Smooth muscle cell (in vitro differentiated cells): ENCODE results near the gene MCCC2. TPM values are rescaled to one million over a fixed set of nuclear protein-coding genes. Genes with fewer than 3 reads are reported as not detected.
"Not testable (repeated sequence)": the region's sequence is repeated elsewhere in the genome, so short reads cannot be mapped to it uniquely, and the experiment has no call there.

Experiments used
- DNase-seq: peaks from one replicate; lab custom pipeline; 2025; ENCODE audit not compliant: unreplicated experiment; lab: John Stamatoyannopoulos, UW
- H2AFZ ChIP-seq: fragments of 200-600 bp; sonication (generic); 2 replicates; pipeline ENCODE4 v1.6.0; 2016; ENCODE audit warnings: antibody characterized with exemption, low read depth, mild to moderate bottlenecking
- H3F3A ChIP-seq: fragments of 200-600 bp; sonication (generic); 2 replicates; pipeline ENCODE4 v1.6.0; 2017; ENCODE audit warnings: antibody characterized with exemption, low read depth
- H3K27ac ChIP-seq: fragments of 200-600 bp; sonication (generic); 2 replicates; pipeline ENCODE4 v1.5.1; 2016; ENCODE audit warnings: low read depth, mild to moderate bottlenecking
- H3K27me3 ChIP-seq: fragments of 200-600 bp; sonication (generic); 2 replicates; pipeline ENCODE4 v1.6.1; 2016; ENCODE audit warnings: low read depth, mild to moderate bottlenecking
- H3K36me3 ChIP-seq: fragments of 200-600 bp; sonication (generic); 2 replicates; pipeline ENCODE4 v1.5.1; 2016; ENCODE audit warnings: low read depth
- H3K4me1 ChIP-seq: fragments of 200-600 bp; sonication (generic); 2 replicates; pipeline ENCODE4 v1.5.1; 2016; ENCODE audit warnings: low read depth
- H3K4me2 ChIP-seq: fragments of 200-600 bp; sonication (generic); 2 replicates; pipeline ENCODE4 v1.6.0; 2016; ENCODE audit warnings: mild to moderate bottlenecking
- H3K4me3 ChIP-seq: fragments of 200-600 bp; sonication (generic); 2 replicates; pipeline ENCODE4 v1.5.1; 2016; ENCODE audit warnings: mild to moderate bottlenecking
- H3K79me2 ChIP-seq: fragments of 200-600 bp; sonication (generic); 2 replicates; pipeline ENCODE4 v1.6.0; 2016; ENCODE audit warnings: low read depth, mild to moderate bottlenecking
- H3K9ac ChIP-seq: fragments of 200-600 bp; sonication (generic); 2 replicates; pipeline ENCODE4 v1.6.0; 2016; ENCODE audit warnings: low read depth
- H3K9me3 ChIP-seq: fragments of 200-600 bp; sonication (generic); replicated peaks from 2 replicates; pipeline ENCODE4 v1.5.1; 2016; ENCODE audit warnings: low read depth
- H4K20me1 ChIP-seq: fragments of 200-600 bp; sonication (generic); 2 replicates; pipeline ENCODE4 v1.6.0; 2016; ENCODE audit warnings: low read depth
- WGBS: methylation state at CpG from one replicate; pipeline ENCODE4 v1.1.7; 2016; ENCODE audit warnings: low lambda C conversion rate; 5-methylcytosine and 5-hydroxymethylcytosine counted together
- polyA plus RNA-seq: library from polyadenylated mRNA; unstranded; fragments of >200 nt; fragmentation: Nextera tagmentation; extraction: Ambion mirVana; gene quantifications from 2 replicates; pipeline ENCODE4 v1.2.1, GENCODE V29; 2016
- total RNA-seq: library from RNA; depleted of rRNA; stranded (reverse); fragments of >200 nt; gene quantifications from 2 replicates; pipeline ENCODE4 v1.2.3, GENCODE V29; 2014
- TF ChIP-seq, protein P1 (sequence below): fragments of 200-600 bp; sonication (generic); IDR thresholded peaks from 2 replicates; pipeline ENCODE4 v1.5.1; 2017; ENCODE audit warnings: borderline replicate concordance, mild to moderate bottlenecking, antibody characterized with exemption; ENCODE audit not compliant: insufficient read depth, poor library complexity, severe bottlenecking

MCCC2 gene
- total RNA-seq (9.7 and 11.4 TPM in 2 replicates), polyA plus RNA-seq (5.5 and 8.0 TPM in 2 replicates)

DNA sequence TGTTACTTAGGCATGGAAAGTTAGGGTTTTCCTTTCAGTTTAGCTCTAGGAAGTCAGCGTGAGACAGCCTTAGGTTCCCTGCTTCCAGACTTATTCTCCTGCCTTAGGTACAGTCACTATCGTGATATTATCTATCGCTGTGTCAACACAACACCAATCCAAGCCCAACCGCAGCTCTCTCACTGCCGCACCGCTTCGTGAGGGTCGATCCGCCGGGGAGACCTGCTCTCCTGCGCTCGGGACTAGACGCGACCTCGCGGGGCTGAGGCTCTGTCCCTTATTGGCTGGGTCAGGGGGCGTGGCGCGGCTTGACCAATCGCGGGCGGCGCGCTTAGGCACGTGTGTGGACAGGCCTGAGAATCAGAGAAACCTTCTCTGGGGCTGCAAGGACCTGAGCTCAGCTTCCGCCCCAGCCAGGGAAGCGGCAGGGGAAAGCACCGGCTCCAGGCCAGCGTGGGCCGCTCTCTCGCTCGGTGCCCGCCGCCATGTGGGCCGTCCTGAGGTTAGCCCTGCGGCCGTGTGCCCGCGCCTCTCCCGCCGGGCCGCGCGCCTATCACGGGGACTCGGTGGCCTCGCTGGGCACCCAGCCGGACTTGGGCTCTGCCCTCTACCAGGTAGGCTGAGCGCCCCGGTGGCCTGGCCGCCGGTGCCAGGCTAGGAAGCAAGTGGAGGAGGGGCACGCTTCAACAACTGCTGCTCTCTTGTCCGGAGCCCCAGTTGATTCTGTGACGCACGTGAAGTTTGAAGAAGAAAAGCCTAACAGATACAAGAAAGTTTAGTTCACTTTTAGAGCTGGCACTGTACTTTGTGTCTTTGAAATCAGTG, at the start of gene MCCC2:
Gene MCCC2 (plus strand): TSS at position 400 of the 825 bp plus-strand sequence. CDS start 86 bp downstream, at position 486.
- Histone ChIP-seq H2AFZ (peak within 1 kb of the TSS; percentile 52), H3K4me2 (peak within 1 kb of the TSS; percentile 79), H3K27ac (peak within 1 kb of the TSS; percentile 42), H3F3A (no peaks in the 10 kb centered on the region), H3K9me3 (no peaks in the 10 kb centered on the region), H3K9ac (peak within 1 kb of the TSS; percentile 48), H3K4me3 (peak within 1 kb of the TSS; percentile 52), H3K36me3 (no peaks in the 10 kb centered on the region), H3K27me3 (no peaks in the 10 kb centered on the region), H3K79me2 (no peaks in the 10 kb centered on the region), H3K4me1 (no peaks in the 10 kb centered on the region), H4K20me1 (no peaks in the 10 kb centered on the region)
- 59% methylated on average over 42 of the region's 56 CpGs for WGBS
- DNase-seq: peak; percentile 47
- TF ChIP-seq, protein P1, sequence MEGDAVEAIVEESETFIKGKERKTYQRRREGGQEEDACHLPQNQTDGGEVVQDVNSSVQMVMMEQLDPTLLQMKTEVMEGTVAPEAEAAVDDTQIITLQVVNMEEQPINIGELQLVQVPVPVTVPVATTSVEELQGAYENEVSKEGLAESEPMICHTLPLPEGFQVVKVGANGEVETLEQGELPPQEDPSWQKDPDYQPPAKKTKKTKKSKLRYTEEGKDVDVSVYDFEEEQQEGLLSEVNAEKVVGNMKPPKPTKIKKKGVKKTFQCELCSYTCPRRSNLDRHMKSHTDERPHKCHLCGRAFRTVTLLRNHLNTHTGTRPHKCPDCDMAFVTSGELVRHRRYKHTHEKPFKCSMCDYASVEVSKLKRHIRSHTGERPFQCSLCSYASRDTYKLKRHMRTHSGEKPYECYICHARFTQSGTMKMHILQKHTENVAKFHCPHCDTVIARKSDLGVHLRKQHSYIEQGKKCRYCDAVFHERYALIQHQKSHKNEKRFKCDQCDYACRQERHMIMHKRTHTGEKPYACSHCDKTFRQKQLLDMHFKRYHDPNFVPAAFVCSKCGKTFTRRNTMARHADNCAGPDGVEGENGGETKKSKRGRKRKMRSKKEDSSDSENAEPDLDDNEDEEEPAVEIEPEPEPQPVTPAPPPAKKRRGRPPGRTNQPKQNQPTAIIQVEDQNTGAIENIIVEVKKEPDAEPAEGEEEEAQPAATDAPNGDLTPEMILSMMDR: no peak

DNA sequence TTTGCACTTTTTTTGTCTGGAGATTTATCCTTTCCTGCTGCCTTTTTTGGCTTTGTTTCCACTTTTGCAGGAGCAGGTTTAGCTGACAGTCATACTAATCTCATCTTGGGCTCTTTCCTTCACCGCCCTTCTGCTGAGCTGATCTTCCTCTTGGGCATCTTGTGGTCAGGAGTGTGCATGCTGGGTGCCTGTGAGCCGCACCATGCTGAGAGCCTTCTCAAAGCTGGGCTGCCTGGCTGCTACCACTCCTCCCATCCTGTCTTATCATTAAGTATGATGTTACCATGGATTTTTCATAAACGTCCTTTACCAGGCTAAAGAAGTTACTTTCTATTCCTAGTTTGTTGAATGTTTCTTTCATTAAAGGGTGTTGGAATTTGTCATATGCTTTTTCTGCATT, 49.5 kb upstream of the MCCC2 start:
- Histone ChIP-seq H3K9me3 (no peaks in the 10 kb centered on the region), H2AFZ (no peak overlapping the region), H3K27ac (no peak overlapping the region), H4K20me1 (no peaks in the 10 kb centered on the region), H3K4me1 (no peaks in the 10 kb centered on the region), H3K79me2 (peaks cover 3% of the 10 kb centered on the region), H3F3A (no peaks in the 10 kb centered on the region), H3K9ac (no peak overlapping the region), H3K36me3 (peaks cover 40% of the 10 kb centered on the region), H3K4me3 (no peak overlapping the region), H3K27me3 (no peaks in the 10 kb centered on the region), H3K4me2 (no peak overlapping the region)
- no peak for DNase-seq
- TF ChIP-seq, protein P1: no peak
- WGBS: 92% methylated on average over 3 of the region's 3 CpGs

DNA sequence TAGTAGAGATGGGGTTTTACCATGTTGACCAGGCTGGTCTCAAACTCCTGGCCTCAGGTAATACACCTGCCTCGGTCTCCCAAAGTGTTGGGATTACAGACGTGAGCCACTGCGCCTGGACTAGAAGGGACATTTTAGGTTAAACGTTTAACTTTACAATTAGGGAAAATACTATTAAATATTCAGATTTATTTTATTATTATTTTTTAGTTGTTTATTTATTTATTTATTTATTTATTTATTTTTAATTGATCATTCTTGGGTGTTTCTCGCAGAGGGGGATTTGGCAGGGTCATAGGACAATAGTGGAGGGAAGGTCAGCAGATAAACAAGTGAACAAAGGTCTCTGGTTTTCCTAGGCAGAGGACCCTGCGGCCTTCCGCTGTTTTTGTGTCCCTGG, 36.3 kb upstream of the MCCC2 start:
- WGBS: 96% methylated on average over 7 of the region's 7 CpGs
- not testable (repeated sequence) for H3F3A ChIP-seq, H4K20me1 ChIP-seq, DNase-seq, H3K9me3 ChIP-seq, H3K4me1 ChIP-seq, H3K27ac ChIP-seq, H3K27me3 ChIP-seq, H3K4me2 ChIP-seq, H2AFZ ChIP-seq, H3K4me3 ChIP-seq, H3K9ac ChIP-seq, H3K79me2 ChIP-seq
- H3K36me3 ChIP-seq: peaks cover 33% of the 10 kb centered on the region

DNA sequence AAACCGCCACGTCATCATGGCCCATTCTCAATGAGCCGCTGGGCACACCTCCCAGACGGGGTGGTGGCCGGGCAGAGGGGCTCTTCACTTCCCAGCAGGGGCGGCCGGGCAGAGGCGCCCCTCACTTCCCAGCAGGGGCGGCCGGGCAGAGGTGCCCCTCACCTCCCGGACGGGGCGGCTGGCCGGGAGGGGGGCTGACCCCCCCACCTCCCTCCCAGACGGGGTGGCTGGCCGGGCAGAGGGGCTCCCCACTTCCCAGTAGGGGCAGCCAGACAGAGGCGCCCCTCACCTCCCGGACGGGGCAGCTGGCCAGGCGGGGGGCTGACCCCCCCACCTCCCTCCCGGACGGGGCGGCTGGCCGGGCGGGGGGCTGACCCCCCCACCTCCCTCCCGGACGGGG, 35.6 kb upstream of the MCCC2 start:
- not testable (repeated sequence) for H3K4me1 ChIP-seq, H3K27ac ChIP-seq, H3K4me3 ChIP-seq, DNase-seq, H3K9me3 ChIP-seq, H3F3A ChIP-seq, H2AFZ ChIP-seq, H4K20me1 ChIP-seq, H3K4me2 ChIP-seq, H3K27me3 ChIP-seq, H3K9ac ChIP-seq, H3K79me2 ChIP-seq
- peaks cover 33% of the 10 kb centered on the region for H3K36me3 ChIP-seq
- over 99% methylated on average over 13 of the region's 27 CpGs for WGBS

DNA sequence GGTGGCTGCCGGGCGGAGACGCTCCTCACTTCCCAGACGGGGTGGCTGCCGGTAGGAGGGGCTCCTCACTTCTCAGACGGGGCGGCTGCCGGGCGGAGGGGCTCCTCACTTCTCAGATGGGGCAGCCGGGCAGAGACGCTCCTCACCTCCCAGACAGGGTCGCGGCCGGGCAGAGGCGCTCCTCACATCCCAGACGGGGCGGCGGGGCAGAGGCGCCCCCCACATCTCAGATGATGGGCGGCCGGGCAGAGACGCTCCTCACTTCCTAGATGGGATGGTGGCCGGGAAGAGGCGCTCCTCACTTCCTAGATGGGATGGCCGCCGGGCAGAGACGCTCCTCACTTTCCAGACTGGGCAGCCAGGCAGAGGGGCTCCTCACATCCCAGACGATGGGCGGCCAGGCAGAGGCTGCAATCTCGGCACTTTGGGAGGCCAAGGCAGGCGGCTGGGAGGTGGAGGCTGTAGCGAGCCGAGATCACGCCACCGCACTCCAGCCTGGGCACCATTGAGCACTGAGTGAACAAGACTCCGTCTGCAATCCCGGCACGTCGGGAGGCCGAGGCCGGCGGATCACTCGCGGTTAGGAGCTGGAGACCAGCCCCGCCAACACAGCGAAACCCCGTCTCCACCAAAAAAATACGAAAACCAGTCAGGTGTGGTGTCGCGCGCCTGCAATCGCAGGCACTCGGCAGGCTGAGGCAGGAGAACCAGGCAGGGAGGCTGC, 35.0 kb upstream of the MCCC2 start:
- H3K4me2 ChIP-seq, H3K9me3 ChIP-seq, H3K27ac ChIP-seq, H4K20me1 ChIP-seq, H3K9ac ChIP-seq, DNase-seq, H2AFZ ChIP-seq, H3K4me3 ChIP-seq, H3K4me1 ChIP-seq, H3F3A ChIP-seq, H3K79me2 ChIP-seq, H3K27me3 ChIP-seq: not testable (repeated sequence)
- 98% methylated on average over 31 of the region's 53 CpGs for WGBS
- peaks cover 33% of the 10 kb centered on the region for H3K36me3 ChIP-seq
